Loucy (cell line): ENCODE measurements around the gene RPS6KA2.

Source experiments
- EZH2phosphoT487 ChIP-seq: fragments of 200-600 bp; IDR thresholded peaks from 2 replicates; pipeline ENCODE4 v1.6.1; 2018; ENCODE audit warnings: antibody characterized with exemption, mild to moderate bottlenecking, moderate library complexity, borderline replicate concordance
- TF ChIP-seq, protein P1 (sequence below): fragments of 200-600 bp; sonication (generic); conservative IDR thresholded peaks from 2 replicates; pipeline ENCODE4 v1.5.1; 2014; ENCODE audit warnings: mild to moderate bottlenecking, antibody characterized with exemption, low read length

DNA sequence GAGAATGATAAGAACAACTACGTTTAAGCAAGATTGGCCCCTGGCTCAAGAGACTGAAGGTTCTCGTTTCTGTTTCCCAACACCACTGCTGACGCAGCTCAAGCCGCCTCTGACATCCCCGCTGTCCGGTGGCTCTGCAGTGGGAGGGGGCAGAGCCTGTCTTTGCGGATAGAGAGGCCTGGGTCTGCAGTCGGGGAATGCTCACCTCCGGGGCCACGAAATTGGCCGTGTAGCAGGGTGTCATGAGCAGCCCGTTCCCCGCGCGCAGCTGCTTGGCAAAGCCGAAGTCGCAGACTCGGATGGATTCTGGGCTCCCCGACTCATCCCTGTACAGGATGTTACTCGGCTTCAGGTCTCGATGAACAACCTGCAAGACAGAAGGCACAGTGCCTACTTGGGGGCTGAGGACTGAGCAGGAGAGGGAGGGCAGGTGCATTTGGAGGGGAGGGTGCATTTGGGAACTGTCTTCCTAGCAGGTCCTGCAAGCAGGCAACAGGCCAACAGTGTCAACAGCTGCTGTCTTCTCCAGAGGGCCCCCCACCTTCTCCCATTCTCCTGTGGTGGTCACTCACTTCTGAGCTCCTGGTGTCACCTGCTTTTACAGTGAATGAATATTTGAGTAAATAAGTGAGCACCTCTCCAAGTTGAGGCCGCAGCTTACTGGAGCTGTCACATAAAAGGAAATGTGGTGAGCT is 203.9 kb downstream of the RPS6KA2 start:
- TF ChIP-seq, protein P1, sequence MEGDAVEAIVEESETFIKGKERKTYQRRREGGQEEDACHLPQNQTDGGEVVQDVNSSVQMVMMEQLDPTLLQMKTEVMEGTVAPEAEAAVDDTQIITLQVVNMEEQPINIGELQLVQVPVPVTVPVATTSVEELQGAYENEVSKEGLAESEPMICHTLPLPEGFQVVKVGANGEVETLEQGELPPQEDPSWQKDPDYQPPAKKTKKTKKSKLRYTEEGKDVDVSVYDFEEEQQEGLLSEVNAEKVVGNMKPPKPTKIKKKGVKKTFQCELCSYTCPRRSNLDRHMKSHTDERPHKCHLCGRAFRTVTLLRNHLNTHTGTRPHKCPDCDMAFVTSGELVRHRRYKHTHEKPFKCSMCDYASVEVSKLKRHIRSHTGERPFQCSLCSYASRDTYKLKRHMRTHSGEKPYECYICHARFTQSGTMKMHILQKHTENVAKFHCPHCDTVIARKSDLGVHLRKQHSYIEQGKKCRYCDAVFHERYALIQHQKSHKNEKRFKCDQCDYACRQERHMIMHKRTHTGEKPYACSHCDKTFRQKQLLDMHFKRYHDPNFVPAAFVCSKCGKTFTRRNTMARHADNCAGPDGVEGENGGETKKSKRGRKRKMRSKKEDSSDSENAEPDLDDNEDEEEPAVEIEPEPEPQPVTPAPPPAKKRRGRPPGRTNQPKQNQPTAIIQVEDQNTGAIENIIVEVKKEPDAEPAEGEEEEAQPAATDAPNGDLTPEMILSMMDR, result no peak
- no peak for TF ChIP-seq EZH2phosphoT487
